GM21825 (cell line): ENCODE measurements around the gene PPEF1.
A peak's percentile ranks its signal among the peaks of the same experiment; 100 is the strongest.
"Not testable (repeated sequence)": the region's sequence is repeated elsewhere in the genome, so short reads cannot be mapped to it uniquely, and the experiment has no call there.

Experiments used
- ATAC-seq: cut with Tn5 transposase; IDR thresholded peaks from one replicate; pipeline ENCODE4 v1.9.1; 2021; ENCODE audit warnings: mild to moderate bottlenecking, moderate library complexity; ENCODE audit not compliant: unreplicated experiment

Gene PPEF1

GRCh38 chrX:18792828-18793227 is 85.4 kb downstream of the PPEF1 start:
- ATAC-seq, result no peak

GRCh38 chrX:18793601-18794089 is 86.2 kb downstream of the PPEF1 start:
- no peak for ATAC-seq

- no peak for ATAC-seq
Measured at GRCh38 chrX:18797141-18797540, 89.7 kb downstream of the PPEF1 start.

GRCh38 chrX:18799911-18800310 is 92.5 kb downstream of the PPEF1 start:
- no peak for ATAC-seq

- ATAC-seq, result no peak
Measured at GRCh38 chrX:18809641-18810040, 102.2 kb downstream of the PPEF1 start.

DNA sequence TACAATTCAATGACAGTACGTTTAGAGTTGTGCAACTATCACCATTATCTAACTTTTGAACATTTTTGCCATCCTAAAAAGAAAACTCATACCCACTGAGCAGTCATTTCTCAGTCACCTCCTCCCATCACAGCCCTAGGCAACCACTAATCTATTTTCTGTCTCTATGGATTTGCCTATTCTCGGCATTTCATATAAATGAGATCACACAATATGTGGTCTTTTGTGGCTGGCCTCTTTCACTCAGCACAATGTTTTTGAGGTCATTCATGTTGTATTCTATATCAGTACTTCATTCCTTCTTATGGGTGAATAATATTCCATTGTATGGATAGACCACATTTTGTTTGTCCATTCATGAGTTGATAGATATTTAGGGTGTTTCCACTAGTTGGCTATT is 103.0 kb downstream of the PPEF1 start:
- ATAC-seq, result no peak

GRCh38 chrX:18825375-18825774 is 117.9 kb downstream of the PPEF1 start:
- no peak for ATAC-seq

- ATAC-seq, result no peak
Measured at GRCh38 chrX:18828832-18829404, 121.5 kb downstream of the PPEF1 start.

- no peak for ATAC-seq
Measured at GRCh38 chrX:18833071-18833731, 125.8 kb downstream of the PPEF1 start.

GRCh38 chrX:18847901-18848300 is 140.5 kb downstream of the PPEF1 start:
- ATAC-seq, result not testable (repeated sequence)

DNA sequence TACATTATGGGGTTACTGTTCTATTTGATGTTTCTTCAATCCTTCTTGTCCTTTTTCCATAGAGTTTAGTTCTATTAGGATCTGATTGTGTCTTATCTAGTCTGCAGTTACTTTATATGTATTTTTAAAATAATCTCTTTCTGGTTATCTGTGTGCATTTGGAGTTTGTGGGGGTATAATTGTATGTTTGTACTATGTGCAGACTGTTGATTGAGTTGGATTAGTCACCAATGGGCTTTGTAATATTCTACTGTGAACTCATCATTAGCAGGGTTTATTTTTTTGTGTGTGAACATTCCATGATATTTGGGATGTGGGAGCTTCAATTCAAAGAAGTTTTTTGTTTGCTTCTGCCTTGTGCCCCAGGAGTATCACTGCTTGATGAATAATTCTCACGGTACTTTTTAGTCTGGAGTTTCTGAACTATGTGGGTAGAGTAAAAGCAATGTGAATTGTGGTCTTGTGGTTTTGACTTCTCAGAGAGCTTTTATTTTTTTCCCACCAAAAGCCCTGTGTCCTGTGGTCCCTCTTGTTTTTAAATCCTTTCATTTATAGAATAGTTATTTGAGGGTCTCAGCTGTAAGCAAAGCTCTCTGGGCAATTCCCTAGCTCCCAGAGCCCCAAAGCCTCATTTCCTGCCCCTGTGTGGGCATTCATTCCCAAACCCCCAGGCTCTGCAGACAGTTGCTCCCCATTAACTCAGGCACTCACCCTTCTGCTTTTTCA is 148.6 kb downstream of the PPEF1 start:
- peak; percentile 82 for ATAC-seq

DNA sequence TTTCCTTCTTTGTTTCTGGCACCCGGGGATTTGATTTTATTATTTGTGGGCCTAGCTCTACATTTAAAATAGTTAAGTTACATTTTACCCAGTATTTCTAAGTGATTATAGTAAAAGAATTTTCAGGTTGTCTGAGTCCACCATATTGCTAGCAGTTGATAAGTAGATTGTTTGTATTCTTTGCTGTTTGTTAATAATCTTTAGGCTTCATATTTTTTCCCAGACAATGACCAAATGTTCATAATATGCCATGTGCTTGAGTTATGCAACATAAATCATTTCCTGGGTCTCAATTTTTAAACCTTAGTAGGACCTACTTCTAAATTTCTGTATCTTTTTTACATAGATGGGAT is 149.2 kb downstream of the PPEF1 start:
- no peak for ATAC-seq

DNA sequence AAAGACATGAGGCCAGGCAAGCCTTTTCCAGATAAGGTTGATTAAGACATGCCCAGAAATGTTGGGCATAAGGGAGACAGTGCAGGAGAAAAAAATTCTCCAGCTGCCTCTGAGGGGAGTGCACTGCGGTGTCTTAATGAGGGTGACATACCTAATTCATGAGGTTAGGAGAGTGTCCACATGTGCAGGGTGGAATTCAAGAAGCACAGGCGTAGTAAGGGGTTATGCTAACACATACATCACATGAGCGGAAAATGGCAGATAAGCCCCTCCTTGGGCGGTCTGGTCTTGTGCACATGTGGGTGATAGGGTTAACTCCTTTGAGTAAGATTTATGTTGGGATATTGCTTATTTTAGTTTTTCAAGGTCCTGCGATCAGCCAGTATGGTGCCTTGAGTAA is 154.1 kb downstream of the PPEF1 start:
- no peak for ATAC-seq

DNA sequence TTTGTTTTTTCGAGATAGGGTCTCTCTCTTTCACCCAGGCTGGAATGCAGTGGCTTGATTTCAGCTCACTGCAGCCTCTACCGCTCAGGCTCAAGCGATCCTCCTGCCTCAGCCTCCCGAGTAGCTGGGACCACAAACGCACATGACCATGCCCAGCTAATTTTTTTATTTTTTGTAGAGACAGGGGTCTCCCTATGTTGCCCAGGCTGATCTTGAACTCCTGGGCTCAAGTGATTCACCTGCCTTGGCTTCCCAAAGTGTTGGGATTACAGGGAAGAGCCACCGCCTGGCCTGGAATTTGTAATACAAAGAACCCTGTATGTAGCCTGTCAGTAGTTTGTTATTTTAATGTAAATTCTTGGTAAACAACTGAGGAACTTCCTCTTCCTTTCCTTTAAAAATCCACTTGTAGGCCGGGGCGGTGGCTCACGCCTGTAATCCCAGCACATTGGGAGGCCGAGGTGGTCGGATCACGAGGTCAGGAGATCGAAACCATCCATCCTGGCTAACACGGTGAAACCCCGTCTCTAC is 157.0 kb downstream of the PPEF1 start:
- no peak for ATAC-seq

GRCh38 chrX:18871161-18871890 is 163.9 kb downstream of the PPEF1 start:
- no peak for ATAC-seq

GRCh38 chrX:18871970-18872369 is 164.5 kb downstream of the PPEF1 start:
- ATAC-seq, result no peak

DNA sequence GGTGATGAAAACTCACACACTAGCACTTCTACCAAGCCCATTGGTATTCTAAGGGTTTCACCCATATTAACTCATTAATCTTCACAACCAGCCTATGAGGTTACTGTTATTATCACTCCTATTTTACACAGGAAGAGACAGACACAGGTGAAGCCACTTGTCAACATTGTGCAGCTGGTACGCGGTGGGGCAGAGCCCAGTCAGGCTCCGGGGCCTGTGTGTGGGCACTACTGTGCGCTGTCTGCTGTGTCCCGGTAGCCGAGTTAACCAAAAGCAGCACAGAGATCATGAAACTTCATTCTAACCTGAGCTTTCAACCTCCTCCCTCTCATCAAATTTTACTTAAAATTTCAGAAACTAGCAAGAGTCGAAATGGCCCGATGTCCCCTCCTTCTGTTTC is 165.2 kb downstream of the PPEF1 start:
- no peak for ATAC-seq

- no peak for ATAC-seq
Measured at GRCh38 chrX:18873189-18873791, 165.8 kb downstream of the PPEF1 start.

GRCh38 chrX:18873836-18874235 is 166.4 kb downstream of the PPEF1 start:
- ATAC-seq, result no peak

GRCh38 chrX:18874560-18875255 is 167.3 kb downstream of the PPEF1 start:
- no peak for ATAC-seq
